NCI-H1048 (cell line): ENCODE results near the gene CMSS1.
"Not testable (repeated sequence)": the region's sequence is repeated elsewhere in the genome, so short reads cannot be mapped to it uniquely, and the experiment has no call there.

Experiments used
- DNase-seq: peaks from one replicate; lab custom pipeline; 2025; lab: John Stamatoyannopoulos, UW

CMSS1 gene

DNA sequence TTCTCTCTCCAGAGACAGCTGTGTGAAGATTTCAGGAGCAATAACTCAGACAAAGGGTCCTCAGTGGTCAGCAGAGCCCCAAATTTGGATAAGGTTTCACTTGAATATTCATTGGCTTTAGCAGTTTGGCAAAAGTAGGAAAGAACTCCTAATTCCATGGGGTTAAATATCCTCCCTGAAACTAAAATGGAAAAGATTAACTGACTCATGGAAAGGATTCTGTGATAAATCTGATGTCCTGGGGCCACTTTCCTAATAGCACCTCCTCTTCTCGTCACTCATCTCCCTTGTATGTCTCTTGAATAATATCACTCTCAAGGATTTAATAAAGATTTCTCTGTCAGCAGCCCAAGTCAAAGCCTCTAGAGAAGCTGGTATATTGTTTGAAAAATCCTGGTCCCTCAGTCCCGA, 409.9 kb downstream of the CMSS1 start:
- no peak for DNase-seq

DNA sequence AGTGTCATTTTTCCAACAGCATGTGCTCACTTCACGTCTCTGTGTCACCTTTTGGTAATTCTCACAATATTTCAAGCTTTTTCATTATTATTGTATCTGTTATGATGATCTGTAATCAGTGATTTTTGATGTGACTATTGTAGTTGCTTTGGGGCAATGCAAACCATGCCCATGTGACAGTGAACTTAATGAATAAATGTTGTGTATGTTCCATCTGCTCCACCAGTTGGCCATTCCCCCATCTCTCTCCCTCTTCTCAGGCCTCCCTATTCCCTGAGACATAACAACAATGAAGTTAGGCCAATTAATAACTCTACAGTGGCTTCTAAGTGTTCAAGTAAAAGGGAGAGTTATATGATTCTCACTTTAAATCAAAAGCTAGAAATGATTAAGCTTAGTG, 410.6 kb downstream of the CMSS1 start:
- DNase-seq = no peak

GRCh38 chr3:100229188-100229587, 411.5 kb downstream of the CMSS1 start:
- not testable (repeated sequence) for DNase-seq

DNA sequence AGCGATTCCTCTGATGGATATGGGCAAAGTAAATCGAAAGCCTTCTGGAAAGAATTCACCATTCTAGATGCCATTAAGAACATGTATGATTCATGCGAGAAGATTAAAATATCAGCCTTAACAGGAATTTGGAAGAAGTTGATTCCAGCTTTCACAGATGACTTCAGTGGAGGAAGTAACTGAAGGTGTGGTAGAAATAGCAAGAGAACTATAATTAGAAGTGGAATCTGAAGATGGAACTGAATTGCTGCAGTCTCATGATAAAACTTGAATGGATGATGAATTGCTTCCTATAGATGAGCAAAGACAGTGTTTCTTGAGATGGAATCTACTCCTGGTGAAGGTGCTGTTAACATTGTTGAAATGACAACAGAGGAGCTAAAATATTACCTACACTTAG, 413.0 kb downstream of the CMSS1 start:
- no peak for DNase-seq
